GM21737 (cell line): ENCODE data around the gene TTN.
A peak's percentile ranks its signal among the peaks of the same experiment; 100 is the strongest.

Experiments
- ATAC-seq: cut with Tn5 transposase; IDR thresholded peaks from one replicate; pipeline ENCODE4 v1.9.1; 2021; ENCODE audit warnings: mild to moderate bottlenecking, moderate library complexity; ENCODE audit not compliant: unreplicated experiment

Gene TTN

GRCh38 chr2:178506949-178507348, 300.3 kb downstream of the TTN start:
- no peak for ATAC-seq

- ATAC-seq = no peak
These were observed 300.7 kb downstream of the TTN start for GRCh38 chr2:178506524-178506923.

GRCh38 chr2:178506101-178506500, 301.1 kb downstream of the TTN start:
- no peak for ATAC-seq

- no peak for ATAC-seq
These were observed 304.5 kb downstream of the TTN start for GRCh38 chr2:178502751-178503150.

- no peak for ATAC-seq
These were observed 307.6 kb downstream of the TTN start for GRCh38 chr2:178499640-178500039.

GRCh38 chr2:178498137-178498536, 309.1 kb downstream of the TTN start:
- ATAC-seq = no peak

- no peak for ATAC-seq
These were observed 311.2 kb downstream of the TTN start for GRCh38 chr2:178496049-178496448.

- ATAC-seq = no peak
These were observed 315.6 kb downstream of the TTN start for GRCh38 chr2:178491612-178492011.

GRCh38 chr2:178485356-178485755, 321.9 kb downstream of the TTN start:
- ATAC-seq = no peak

- no peak for ATAC-seq
These were observed 322.8 kb downstream of the TTN start for GRCh38 chr2:178484245-178485041.

- ATAC-seq = no peak
These were observed 324.8 kb downstream of the TTN start for GRCh38 chr2:178482437-178482836.

GRCh38 chr2:178480227-178481181, 326.7 kb downstream of the TTN start, which contains the start of gene PLEKHA3:
Gene PLEKHA3 (plus strand): TSS chr2:178480457. CDS start chr2:178480870, 413 bp downstream.
- ATAC-seq = peak; percentile 65

- no peak for ATAC-seq
These were observed 327.4 kb downstream of the TTN start for GRCh38 chr2:178479758-178480226.

- ATAC-seq = no peak
These were observed 328.0 kb downstream of the TTN start for GRCh38 chr2:178479275-178479616.

- peak; percentile 48 for ATAC-seq
These were observed 328.6 kb downstream of the TTN start, which contains the start of gene FKBP7 for GRCh38 chr2:178478439-178479274. Gene FKBP7 (minus strand): TSS chr2:178478600. CDS start chr2:178478499, 101 bp downstream.

- ATAC-seq = no peak
These were observed 329.1 kb downstream of the TTN start for GRCh38 chr2:178478130-178478438.

- ATAC-seq = no peak
These were observed 329.6 kb downstream of the TTN start for GRCh38 chr2:178477443-178478129.

GRCh38 chr2:178476477-178476876, 330.7 kb downstream of the TTN start:
- no peak for ATAC-seq
